Cardiac atrium fibroblast (primary cell): ENCODE results near the gene CHCHD6. TPM values are rescaled to one million over a fixed set of nuclear protein-coding genes. Genes with fewer than 3 reads are reported as not detected.

Experiments
- total RNA-seq: library from RNA; depleted of rRNA; stranded (reverse); fragments of >200 nt; gene quantifications from 2 replicates; pipeline ENCODE4 v1.2.3, GENCODE V29; 2015

The CHCHD6 gene, protein sequence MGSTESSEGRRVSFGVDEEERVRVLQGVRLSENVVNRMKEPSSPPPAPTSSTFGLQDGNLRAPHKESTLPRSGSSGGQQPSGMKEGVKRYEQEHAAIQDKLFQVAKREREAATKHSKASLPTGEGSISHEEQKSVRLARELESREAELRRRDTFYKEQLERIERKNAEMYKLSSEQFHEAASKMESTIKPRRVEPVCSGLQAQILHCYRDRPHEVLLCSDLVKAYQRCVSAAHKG
- 6.0 and 12.8 TPM in 2 replicates for total RNA-seq

GRCh38 chr3:126703512-126704493, at the start of gene CHCHD6:
TSS of gene CHCHD6 (plus strand) at chr3:126704240. CDS start at chr3:126704313, 73 bp downstream.

GRCh38 chr3:126654571-126655383, 49.3 kb upstream of the CHCHD6 start, which contains the start of gene TXNRD3:
TSS of gene TXNRD3 (minus strand) at chr3:126655124.

DNA sequence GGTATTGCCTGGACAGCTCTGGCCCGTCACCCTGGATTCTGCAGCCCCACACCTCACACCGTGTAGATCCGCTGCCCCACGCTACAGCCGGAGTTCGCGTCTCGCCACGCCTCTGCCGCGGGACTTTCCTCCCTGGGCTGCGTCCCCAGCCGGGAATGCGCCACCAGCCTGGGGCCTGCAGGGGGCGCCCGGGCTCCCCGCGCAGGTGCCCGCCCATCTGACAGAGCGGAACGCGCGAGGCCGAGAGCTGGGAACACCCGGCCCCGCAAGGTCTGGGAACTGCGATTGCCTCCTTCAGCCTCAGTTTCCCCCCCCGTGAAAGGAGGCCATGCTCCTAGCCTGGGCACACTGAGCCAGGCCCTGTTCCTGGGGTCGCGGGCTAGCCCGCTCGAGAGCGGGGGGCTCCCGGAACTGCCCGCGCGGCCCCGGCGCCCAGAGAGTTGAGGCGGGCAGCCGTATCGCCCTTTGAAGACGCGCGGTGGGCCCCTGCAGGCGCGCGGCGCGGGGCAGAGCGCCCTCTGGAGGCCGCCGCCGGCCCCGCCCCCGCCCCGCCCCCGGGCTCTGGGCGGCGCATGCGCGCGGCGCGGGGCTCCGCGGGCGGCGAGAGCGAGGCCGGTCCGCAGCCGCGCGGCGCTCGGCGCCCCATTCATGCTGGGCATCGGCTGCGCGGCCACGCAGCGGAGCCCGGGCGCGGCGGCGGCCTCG, 278.6 kb downstream of the CHCHD6 start, which contains the start of gene PLXNA1:
Gene PLXNA1, plus strand, starts transcription at position 645 of the 705 bp plus-strand sequence. CDS start 5,479 bp downstream, outside the sequence.

Other genes with a start within 250 kb of the CHCHD6 start
- 9.6 and 16.0 TPM in 2 replicates for gene ZXDC, start 228.3 kb upstream of the CHCHD6 start, total RNA-seq
- not detected in 2 replicates for gene UROC1, start 186.5 kb upstream of the CHCHD6 start, total RNA-seq
- gene CHST13, start 180.1 kb upstream of the CHCHD6 start, total RNA-seq = not detected in 2 replicates
- gene C3orf22, start 145.3 kb upstream of the CHCHD6 start, total RNA-seq = not detected in 2 replicates
- 9.4 and 10.9 TPM in 2 replicates for gene TXNRD3, start 49.1 kb upstream of the CHCHD6 start, total RNA-seq